ENCODE results near the gene ACTG1.

The ACTG1 gene

GRCh38 chr17:81484195-81484979 lies 28.2 kb downstream of the ACTG1 start:
- H3K36me3 ChIP-seq (ENCODE audit: insufficient read depth), result no peaks in the 10 kb centered on the region
- peak overlapping the region; percentile 42; the same call in 1 of the 2 replicates for H3K9ac ChIP-seq
- peak overlapping the region; percentile 98 for H3K4me2 ChIP-seq
- no peak overlapping the region for H3K4me3 ChIP-seq (IDR thresholded peaks at IDR 0.05; ENCODE audit: insufficient read depth, low read depth, low read length)
- H3K79me2 ChIP-seq (ENCODE audit: insufficient read depth, low read depth), result no peaks in the 10 kb centered on the region
- no peaks in the 10 kb centered on the region for H4K20me1 ChIP-seq (ENCODE audit: insufficient read depth)
- H3K27me3 ChIP-seq (ENCODE audit: insufficient read depth, low read depth), result peaks cover 72% of the 10 kb centered on the region
- peak; percentile 89 for TF ChIP-seq CTCF (conservative IDR thresholded peaks at IDR 0.05; ENCODE audit: low read depth, low read length)
- peaks cover 6% of the 10 kb centered on the region for H3K4me1 ChIP-seq (ENCODE audit: low read depth, poor library complexity, severe bottlenecking)
- no peak overlapping the region for H3K27ac ChIP-seq
- H2AFZ ChIP-seq (ENCODE audit: low read depth), result peak overlapping the region; percentile 99

GRCh38 chr17:81483862-81484194 lies 28.8 kb downstream of the ACTG1 start:
- Histone ChIP-seq H4K20me1 (ENCODE audit: insufficient read depth) (no peaks in the 10 kb centered on the region), H3K79me2 (ENCODE audit: insufficient read depth, low read depth) (no peaks in the 10 kb centered on the region), H3K4me3 (IDR thresholded peaks at IDR 0.05; ENCODE audit: insufficient read depth, low read depth, low read length) (no peak overlapping the region), H2AFZ (ENCODE audit: low read depth) (no peak overlapping the region; the same call in 1 of the 2 replicates), H3K9ac (no peak overlapping the region), H3K27me3 (ENCODE audit: insufficient read depth, low read depth) (peaks cover 72% of the 10 kb centered on the region), H3K4me1 (ENCODE audit: low read depth, poor library complexity, severe bottlenecking) (peaks cover 6% of the 10 kb centered on the region), H3K36me3 (ENCODE audit: insufficient read depth) (no peaks in the 10 kb centered on the region), H3K4me2 (peak overlapping the region; percentile 6; the same call in 1 of the 2 replicates), H3K27ac (no peak overlapping the region)
- TF ChIP-seq CTCF (conservative IDR thresholded peaks at IDR 0.05; ENCODE audit: low read depth, low read length), result no peak

GRCh38 chr17:81483085-81483861 lies 29.3 kb downstream of the ACTG1 start:
- Histone ChIP-seq H3K4me1 (ENCODE audit: low read depth, poor library complexity, severe bottlenecking) (peaks cover 6% of the 10 kb centered on the region), H3K4me3 (IDR thresholded peaks at IDR 0.05; ENCODE audit: insufficient read depth, low read depth, low read length) (no peak overlapping the region), H3K27ac (no peak overlapping the region), H3K4me2 (no peak overlapping the region), H3K79me2 (ENCODE audit: insufficient read depth, low read depth) (no peaks in the 10 kb centered on the region), H4K20me1 (ENCODE audit: insufficient read depth) (no peaks in the 10 kb centered on the region), H3K36me3 (ENCODE audit: insufficient read depth) (no peaks in the 10 kb centered on the region), H3K27me3 (ENCODE audit: insufficient read depth, low read depth) (peaks cover 72% of the 10 kb centered on the region), H2AFZ (ENCODE audit: low read depth) (no peak overlapping the region), H3K9ac (no peak overlapping the region)
- no peak for TF ChIP-seq CTCF (conservative IDR thresholded peaks at IDR 0.05; ENCODE audit: low read depth, low read length)

- no peak overlapping the region for H2AFZ ChIP-seq (ENCODE audit: low read depth)
- no peak for TF ChIP-seq CTCF (conservative IDR thresholded peaks at IDR 0.05; ENCODE audit: low read depth, low read length)
- no peaks in the 10 kb centered on the region for H4K20me1 ChIP-seq (ENCODE audit: insufficient read depth)
- no peak overlapping the region for H3K4me2 ChIP-seq
- H3K4me1 ChIP-seq (ENCODE audit: low read depth, poor library complexity, severe bottlenecking), result peaks cover 6% of the 10 kb centered on the region
- no peaks in the 10 kb centered on the region for H3K79me2 ChIP-seq (ENCODE audit: insufficient read depth, low read depth)
- H3K36me3 ChIP-seq (ENCODE audit: insufficient read depth), result no peaks in the 10 kb centered on the region
- H3K4me3 ChIP-seq (IDR thresholded peaks at IDR 0.05; ENCODE audit: insufficient read depth, low read depth, low read length), result no peak overlapping the region
- peaks cover 76% of the 10 kb centered on the region for H3K27me3 ChIP-seq (ENCODE audit: insufficient read depth, low read depth)
- H3K27ac ChIP-seq, result no peak overlapping the region
- no peak overlapping the region for H3K9ac ChIP-seq
Observed at GRCh38 chr17:81482673-81483072, 29.9 kb downstream of the ACTG1 start.

Data from KMS-11 (cell line).